Uterus (tissue), 2 donors: ENCODE data around the gene RNF126.

Experiments used
- CTCF ChIP-seq, 4 experiments: fragments of 200-600 bp in 2 of 4; fragments of 450-650 bp in 2 of 4; sonication (generic) in 2 of 4; IDR thresholded peaks; one replicate each; pipeline ENCODE4 v1.5.1; 2016 to 2019; ENCODE audit warnings: antibody characterized with exemption in 4 of 4, mild to moderate bottlenecking in 2 of 4, moderate library complexity in 1 of 4
- POLR2A ChIP-seq, 2 donors: fragments of 450-650 bp; IDR thresholded peaks; one replicate each; pipeline ENCODE4 v1.6.1; 2016; ENCODE audit warnings: antibody characterized with exemption in 2 of 2, mild to moderate bottlenecking in 1 of 2, moderate library complexity in 1 of 2

GRCh38 chr19:709196-709964 is 46.4 kb upstream of the RNF126 start:
- no peak for TF ChIP-seq POLR2A (IDR thresholded peaks at IDR 0.05)
- TF ChIP-seq CTCF (IDR thresholded peaks at IDR 0.05), result no peak
